Subcutaneous adipose tissue (tissue), 4 donors: ENCODE measurements around the gene DDX3X. TPM values are rescaled to one million over a fixed set of nuclear protein-coding genes. Genes with fewer than 3 reads are reported as not detected.

ENCODE experiments used
- total RNA-seq, 4 donors: library from RNA; depleted of rRNA; stranded (reverse); fragments of >200 nt; gene quantifications; one replicate each; pipeline ENCODE4 v1.1.0, GENCODE V29; 2016
- TF ChIP-seq, protein P1 (sequence below): fragments of 450-650 bp; IDR thresholded peaks from one replicate; pipeline ENCODE4 v1.5.1; 2016; ENCODE audit warnings: low read depth, mild to moderate bottlenecking, control low read depth, antibody characterized with exemption, moderate library complexity

Gene DDX3X
- total RNA-seq, 4 donors from 2014 or later: 214 to 404 (median 320) TPM

- TF ChIP-seq, protein P1, sequence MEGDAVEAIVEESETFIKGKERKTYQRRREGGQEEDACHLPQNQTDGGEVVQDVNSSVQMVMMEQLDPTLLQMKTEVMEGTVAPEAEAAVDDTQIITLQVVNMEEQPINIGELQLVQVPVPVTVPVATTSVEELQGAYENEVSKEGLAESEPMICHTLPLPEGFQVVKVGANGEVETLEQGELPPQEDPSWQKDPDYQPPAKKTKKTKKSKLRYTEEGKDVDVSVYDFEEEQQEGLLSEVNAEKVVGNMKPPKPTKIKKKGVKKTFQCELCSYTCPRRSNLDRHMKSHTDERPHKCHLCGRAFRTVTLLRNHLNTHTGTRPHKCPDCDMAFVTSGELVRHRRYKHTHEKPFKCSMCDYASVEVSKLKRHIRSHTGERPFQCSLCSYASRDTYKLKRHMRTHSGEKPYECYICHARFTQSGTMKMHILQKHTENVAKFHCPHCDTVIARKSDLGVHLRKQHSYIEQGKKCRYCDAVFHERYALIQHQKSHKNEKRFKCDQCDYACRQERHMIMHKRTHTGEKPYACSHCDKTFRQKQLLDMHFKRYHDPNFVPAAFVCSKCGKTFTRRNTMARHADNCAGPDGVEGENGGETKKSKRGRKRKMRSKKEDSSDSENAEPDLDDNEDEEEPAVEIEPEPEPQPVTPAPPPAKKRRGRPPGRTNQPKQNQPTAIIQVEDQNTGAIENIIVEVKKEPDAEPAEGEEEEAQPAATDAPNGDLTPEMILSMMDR: no peak
Measured at GRCh38 chrX:41332005-41332404, 2.0 kb upstream of the DDX3X start.

- TF ChIP-seq, protein P1: no peak
Measured at GRCh38 chrX:41332408-41333002, 1.5 kb upstream of the DDX3X start.

GRCh38 chrX:41333003-41333743, 789 bp upstream of the DDX3X start:
- TF ChIP-seq, protein P1: no peak

- TF ChIP-seq, protein P1: no peak
Measured at GRCh38 chrX:41334363-41335197, 618 bp downstream of the DDX3X start.

- TF ChIP-seq, protein P1: no peak
Measured at GRCh38 chrX:41335198-41335957, 1.4 kb downstream of the DDX3X start.

GRCh38 chrX:41335958-41336331, 2.0 kb downstream of the DDX3X start:
- TF ChIP-seq, protein P1: no peak
